HG03045 (cell line): ENCODE measurements around the gene CCDC180.
"Not testable (repeated sequence)": the region's sequence is repeated elsewhere in the genome, so short reads cannot be mapped to it uniquely, and the experiment has no call there.

Source experiments
- ATAC-seq: cut with Tn5 transposase; IDR thresholded peaks from one replicate; pipeline ENCODE4 v1.9.1; 2021; ENCODE audit warnings: mild to moderate bottlenecking, moderate library complexity; ENCODE audit not compliant: unreplicated experiment

The CCDC180 gene

GRCh38 chr9:97307500-97308163, at the start of gene CCDC180:
TSS of gene CCDC180 (plus strand) at chr9:97307659. CDS start at chr9:97308064, 405 bp downstream.
- ATAC-seq: no peak

- not testable (repeated sequence) for ATAC-seq
These were observed 47.5 kb upstream of the CCDC180 start for GRCh38 chr9:97259834-97260514.

- ATAC-seq: no peak
These were observed 36.2 kb upstream of the CCDC180 start for GRCh38 chr9:97271292-97271691.

- ATAC-seq: no peak
These were observed 35.4 kb upstream of the CCDC180 start for GRCh38 chr9:97272072-97272471.

- ATAC-seq: no peak
These were observed 31.1 kb upstream of the CCDC180 start for GRCh38 chr9:97276310-97276852.

GRCh38 chr9:97277953-97278352, 29.5 kb upstream of the CCDC180 start:
- ATAC-seq: no peak

GRCh38 chr9:97280755-97281330, 26.6 kb upstream of the CCDC180 start:
- ATAC-seq: no peak

GRCh38 chr9:97283768-97284167, 23.7 kb upstream of the CCDC180 start:
- ATAC-seq: no peak

GRCh38 chr9:97284798-97285197, 22.7 kb upstream of the CCDC180 start:
- no peak for ATAC-seq

GRCh38 chr9:97292200-97292599, 15.3 kb upstream of the CCDC180 start:
- no peak for ATAC-seq

- no peak for ATAC-seq
These were observed 14.2 kb upstream of the CCDC180 start for GRCh38 chr9:97293207-97293721.

GRCh38 chr9:97293818-97294217, 13.6 kb upstream of the CCDC180 start:
- ATAC-seq: no peak

- ATAC-seq: no peak
These were observed 9.6 kb upstream of the CCDC180 start for GRCh38 chr9:97297889-97298288.

GRCh38 chr9:97299809-97300414, 7.5 kb upstream of the CCDC180 start:
- ATAC-seq: no peak

- ATAC-seq: no peak
These were observed 6.9 kb upstream of the CCDC180 start for GRCh38 chr9:97300586-97300985.

- ATAC-seq: no peak
These were observed 5.5 kb upstream of the CCDC180 start for GRCh38 chr9:97301974-97302373.

- no peak for ATAC-seq
These were observed 2.9 kb upstream of the CCDC180 start for GRCh38 chr9:97304586-97304985.

GRCh38 chr9:97305501-97306298, 1.8 kb upstream of the CCDC180 start:
- no peak for ATAC-seq

- ATAC-seq: no peak
These were observed 368 bp upstream of the CCDC180 start for GRCh38 chr9:97307091-97307490.

GRCh38 chr9:97309260-97309659, 1.8 kb downstream of the CCDC180 start:
- ATAC-seq: no peak
